Lung microvascular endothelial cell (primary cell): ENCODE data around the gene MARCKS. TPM values are rescaled to one million over a fixed set of nuclear protein-coding genes. Genes with fewer than 3 reads are reported as not detected.
"Not testable (repeated sequence)": the region's sequence is repeated elsewhere in the genome, so short reads cannot be mapped to it uniquely, and the experiment has no call there.

ENCODE experiments used
- DNase-seq, 2 donors: peaks; one replicate each; pipeline versions ENCODE4 v3.0.0 to v3.0.0-alpha.2; 2010; ENCODE audit warnings: low read depth in 2 of 2
- total RNA-seq: library from RNA; depleted of rRNA; stranded (reverse); fragments of >200 nt; gene quantifications from 2 replicates; pipeline ENCODE4 v1.2.1, GENCODE V29; 2014

The MARCKS gene
- total RNA-seq, 1 donor from 2014 or later: 258 TPM

DNA sequence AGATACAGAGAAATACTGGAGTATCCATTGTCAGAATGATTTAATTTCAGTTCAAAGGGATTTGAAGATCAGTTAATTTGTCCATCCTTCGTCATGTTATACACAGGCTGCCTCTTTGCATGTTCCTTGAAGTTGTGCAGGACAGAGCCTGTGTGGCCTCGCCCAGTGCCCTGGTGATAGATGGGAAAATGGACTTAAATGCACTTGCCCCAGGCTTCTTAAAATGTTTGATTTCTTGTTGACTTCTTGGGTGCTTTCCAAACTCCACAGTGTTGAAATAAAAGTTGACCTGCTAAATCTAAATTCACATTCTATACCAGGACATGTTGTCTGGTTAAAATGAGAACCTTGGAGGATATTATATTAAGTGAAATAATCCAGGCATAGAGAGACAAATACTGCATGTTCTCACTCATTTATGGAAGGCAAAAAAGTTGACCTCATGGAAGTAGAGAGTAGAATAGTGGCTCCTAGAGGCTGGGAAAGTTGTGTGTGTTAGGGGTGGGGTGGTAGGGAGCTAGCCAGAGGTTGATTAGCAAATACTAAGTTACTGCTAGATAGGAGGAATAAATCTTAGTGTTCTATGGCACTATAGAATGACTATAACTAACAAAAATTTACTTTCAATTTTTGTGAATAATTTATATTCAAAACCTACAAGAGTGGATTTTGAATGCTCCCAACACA lies 25.3 kb downstream of the MARCKS start:
- DNase-seq: no peak

DNA sequence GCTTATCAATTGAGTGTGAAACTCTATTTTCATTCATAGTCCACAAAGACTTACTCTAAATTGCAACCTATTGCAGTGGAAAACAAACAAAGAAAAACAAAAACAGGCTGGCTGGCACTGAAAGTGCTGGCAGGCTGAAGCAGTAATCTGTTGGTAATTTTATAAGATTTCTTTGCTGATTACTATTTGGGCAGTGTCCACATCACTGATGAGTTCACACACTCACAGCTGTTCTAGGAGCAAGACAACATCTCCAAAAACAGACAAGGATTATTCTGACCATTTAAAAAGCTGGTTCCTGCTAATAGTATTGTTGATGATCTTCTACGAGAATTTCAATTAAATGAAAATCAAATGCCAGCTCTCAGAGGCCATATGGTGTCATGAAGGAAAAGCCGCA lies 26.9 kb downstream of the MARCKS start:
- DNase-seq: no peak

DNA sequence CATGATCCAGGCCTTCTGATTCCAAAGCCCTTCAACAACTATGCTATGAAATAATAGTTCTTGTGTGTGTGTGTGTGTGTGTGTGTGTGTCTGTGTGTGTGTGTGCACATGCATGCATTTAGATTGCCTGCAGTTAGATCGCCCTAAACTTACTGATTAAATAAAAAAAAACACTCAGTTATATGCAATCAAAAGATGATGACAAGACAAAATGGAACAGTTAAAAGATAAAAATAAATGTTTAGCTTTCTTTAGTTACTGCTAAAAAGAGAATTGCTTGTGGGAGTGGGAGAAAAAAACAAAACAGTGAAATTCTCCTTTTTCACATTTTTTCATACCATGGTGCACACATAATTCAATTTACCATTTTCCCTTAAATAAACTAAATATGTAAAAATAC lies 29.4 kb downstream of the MARCKS start:
- no peak for DNase-seq

DNA sequence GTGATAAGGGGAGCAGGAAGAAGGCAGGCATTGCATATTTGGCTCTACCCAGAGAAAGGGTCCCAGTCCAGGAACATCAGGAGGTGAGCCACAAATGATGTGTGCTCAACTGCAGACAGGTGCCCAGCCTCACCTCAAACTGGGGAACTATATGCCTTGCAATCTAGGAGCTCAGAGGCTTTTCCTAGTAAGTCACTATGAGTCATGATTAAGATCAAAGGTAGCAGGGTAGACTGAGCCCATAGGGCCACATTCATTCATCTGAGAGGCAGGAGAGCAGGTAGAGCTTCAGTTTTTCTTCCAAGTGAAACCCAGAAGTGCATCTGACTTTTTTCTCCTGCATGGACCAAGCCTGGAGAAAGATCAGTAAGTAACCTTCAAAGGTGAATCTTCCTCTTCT lies 31.3 kb downstream of the MARCKS start:
- no peak for DNase-seq

DNA sequence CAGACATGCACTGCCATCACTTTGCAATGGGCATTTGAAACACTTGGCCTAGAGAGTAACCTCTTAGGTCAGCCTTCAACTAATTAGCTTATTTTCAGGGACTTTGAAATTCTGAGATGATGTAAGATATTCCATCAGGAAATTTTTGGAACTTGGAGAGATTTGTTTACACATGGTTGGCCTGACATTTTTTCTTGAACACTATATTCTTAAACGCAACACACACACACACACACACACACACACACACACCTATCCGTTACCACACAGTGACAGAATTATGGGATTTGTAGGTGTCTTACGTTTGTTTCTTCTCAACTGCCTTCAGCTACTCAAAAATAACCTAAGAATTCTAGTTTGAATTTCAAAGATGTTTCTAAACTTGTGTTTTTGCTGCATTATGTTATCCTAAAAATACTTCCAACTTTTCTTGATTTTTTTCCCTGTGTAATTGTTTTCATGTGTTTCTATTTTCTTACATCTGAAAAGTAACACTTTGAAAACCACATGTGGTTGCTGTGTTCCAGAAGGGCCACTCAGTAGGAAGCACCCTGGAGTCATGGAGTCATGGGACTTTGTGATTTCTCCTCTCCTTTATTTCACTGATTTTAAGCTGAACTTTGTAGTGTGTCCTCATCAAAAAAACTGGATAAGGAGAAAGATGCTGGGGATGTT lies 31.9 kb downstream of the MARCKS start:
- DNase-seq: no peak

DNA sequence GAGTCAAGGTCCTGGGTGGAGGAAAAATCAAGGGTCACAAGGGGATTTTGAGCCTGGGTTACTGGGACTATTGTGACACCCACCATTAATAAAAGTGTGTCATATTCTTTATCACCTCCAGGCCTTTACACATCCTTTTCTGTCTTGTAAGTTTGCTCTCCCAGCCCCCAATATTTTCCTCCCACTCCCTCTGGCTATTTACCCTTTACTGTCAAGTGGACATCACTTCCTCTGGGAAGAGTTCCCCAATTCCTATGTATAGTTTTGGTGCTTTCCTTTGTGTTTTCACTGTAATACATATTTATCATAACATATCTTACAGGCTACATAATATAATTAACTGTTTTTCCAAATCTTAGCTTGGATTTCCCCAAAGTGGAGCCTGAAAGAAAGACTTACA lies 36.3 kb downstream of the MARCKS start:
- no peak for DNase-seq

DNA sequence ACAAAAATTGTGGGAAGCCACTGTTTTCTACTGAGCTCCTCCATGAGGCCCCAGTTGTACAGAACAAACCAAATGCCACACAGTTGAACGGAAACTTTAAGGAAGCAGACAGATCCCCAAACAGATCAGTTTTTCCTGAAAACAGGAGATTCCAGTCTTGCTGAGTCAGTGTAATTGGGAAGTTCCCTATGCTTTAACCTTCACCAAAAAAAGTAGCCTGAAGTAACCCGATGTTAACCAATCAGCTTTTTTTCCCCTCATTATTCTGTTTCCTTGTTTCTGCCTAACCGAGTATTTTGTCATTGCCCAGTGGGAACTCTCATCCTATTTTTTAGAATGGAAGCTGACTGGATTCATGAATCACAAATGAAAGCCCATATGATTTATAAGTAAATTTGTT lies 36.7 kb downstream of the MARCKS start:
- peak; percentile 71 to 78 for DNase-seq

DNA sequence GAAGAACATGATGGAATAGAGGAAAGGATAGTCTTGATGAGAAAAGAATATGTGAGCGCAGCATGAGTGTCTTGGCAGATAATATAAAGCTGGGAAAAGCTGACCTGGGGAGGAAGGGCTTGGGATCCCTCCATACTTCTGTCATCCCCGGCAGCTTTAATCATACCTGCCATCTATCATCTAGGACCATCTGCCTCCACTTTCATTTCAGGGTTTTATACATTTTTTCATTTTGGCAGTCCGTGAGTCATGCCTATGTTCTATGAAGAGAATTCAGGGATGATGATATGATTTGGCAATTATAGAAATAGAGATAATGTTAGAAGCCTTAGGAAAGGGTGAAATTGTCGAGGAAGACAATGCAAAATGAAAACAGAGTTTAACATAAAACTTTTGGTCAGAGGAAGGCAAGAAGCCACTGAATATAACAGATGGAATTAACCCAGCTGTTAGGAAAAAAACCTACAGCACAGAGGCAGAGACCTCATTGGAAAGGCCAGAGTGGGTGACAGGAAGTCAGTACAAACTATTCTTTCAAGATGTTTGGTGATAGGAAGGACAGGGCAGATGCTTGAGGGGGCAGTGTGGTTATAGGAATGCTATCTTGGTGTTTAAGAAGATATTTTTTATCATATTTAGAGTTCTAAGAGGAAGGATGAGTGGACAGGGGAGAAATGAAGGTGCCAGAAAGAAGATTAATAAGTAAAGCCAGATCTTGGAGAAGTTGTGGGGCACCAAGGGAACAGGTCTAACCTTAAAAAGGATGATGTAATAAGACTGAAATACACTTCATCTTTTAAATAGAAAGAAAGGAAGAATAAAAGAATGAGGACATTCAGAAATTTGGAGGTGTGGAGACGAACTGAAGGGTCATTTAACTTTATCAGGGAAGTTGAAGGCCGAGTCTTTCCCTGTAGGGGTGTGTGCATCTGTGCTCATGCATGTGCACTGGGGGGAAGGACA lies 37.8 kb downstream of the MARCKS start:
- no peak for DNase-seq

DNA sequence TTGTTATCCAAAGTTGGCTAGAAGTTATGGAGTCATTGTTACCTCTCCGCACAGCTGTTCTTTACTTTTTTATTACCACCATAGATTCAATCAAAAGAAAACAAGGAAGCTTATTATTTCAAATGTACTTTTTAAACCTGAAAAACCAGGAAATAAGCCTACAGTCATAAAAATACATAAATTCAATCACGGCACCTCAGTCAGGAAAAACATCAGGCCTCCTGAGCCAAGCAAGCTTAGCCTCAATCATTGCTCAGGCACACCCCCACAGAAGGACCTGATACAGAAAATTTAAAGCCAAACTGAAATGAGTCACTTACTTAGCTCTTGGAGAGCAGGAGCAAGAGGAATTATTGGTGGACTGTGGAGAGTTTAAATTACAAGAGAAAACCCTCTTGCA lies 44.3 kb downstream of the MARCKS start:
- DNase-seq: peak; percentile 13 to 20

DNA sequence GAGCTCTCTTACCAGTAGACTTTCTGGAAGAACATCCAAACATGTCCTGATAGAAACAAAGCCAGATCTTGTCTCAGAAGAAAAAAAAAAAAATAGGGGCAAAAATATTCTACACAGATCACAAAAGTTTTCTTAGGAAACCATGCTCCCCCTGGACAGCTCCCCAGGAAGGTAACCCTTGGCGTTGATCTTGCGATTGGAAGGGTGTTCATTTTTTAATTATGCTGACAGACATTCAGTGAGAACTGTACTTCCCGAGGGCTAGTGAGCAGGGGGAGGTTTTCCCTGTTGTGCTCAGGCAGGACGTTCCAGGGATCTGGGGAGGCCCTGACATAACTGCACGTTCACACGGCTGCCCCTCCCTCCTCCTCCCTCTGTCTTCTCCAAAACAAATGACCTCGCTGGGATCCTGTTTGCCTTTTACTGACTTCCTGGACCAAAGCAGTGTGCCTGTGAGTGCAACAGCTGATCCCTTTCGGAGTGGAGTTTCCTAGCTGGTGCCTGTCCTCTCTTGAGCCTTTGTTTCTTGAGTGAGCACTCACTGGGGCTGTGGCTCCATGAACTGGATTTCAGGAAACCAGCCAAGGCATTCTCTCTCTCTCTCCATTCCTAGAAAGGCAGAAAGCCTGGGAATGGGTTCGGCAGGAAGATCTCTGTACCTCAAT lies 46.7 kb downstream of the MARCKS start:
- DNase-seq: peak; percentile 87 to 93

DNA sequence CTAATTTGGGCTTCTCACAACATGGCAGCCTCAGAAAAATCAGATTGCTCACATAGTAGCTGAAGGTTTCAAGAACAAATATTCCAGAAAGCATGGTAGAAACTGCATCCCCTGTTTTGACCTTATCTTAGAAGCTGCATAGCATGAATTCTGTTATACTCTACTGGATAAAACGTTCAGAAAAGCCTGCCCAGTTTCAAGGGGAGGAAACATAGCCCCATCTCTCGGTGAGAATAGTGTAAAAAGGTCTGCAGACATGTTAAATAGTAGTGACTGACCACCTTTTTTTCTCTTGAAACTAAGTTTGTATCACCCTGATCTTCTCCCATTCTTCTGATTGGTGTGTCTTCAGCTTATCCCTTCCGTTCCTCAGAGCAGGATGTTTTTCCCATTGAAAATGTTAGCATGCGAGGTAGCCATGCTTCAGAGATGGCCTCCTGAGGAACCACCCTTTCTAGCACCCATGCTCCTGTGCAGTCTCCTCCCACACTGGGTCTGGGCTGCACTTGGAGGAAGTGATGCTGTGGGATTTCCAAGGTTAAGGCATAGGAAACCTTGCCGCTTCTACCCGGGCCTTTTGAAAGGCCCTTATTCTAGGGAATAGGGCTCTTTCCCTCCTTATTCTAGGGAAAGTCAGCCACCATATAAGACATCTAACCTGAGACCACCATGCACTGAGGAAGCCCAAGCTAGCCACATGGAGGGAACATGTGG lies 50.1 kb downstream of the MARCKS start:
- peak; percentile 34 to 61 for DNase-seq

DNA sequence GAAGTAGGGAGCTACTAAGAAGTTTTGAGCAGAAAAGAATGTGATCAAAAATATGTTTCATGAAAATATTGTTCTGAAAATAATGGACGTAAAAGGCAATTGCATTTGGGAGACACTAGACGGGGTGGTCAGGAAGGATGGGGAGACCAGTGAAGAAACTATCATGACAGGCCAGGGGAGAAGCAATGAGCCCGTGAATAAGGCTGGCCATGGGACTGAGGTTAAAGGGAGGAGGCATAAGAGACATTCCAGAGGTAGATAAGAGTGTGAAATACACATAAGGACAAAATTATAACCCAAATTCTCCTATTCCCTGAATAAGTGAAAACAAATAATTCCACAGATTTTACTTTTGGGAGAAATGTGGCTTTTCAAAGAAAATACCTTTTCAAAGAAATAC lies 51.7 kb downstream of the MARCKS start:
- DNase-seq: no peak

DNA sequence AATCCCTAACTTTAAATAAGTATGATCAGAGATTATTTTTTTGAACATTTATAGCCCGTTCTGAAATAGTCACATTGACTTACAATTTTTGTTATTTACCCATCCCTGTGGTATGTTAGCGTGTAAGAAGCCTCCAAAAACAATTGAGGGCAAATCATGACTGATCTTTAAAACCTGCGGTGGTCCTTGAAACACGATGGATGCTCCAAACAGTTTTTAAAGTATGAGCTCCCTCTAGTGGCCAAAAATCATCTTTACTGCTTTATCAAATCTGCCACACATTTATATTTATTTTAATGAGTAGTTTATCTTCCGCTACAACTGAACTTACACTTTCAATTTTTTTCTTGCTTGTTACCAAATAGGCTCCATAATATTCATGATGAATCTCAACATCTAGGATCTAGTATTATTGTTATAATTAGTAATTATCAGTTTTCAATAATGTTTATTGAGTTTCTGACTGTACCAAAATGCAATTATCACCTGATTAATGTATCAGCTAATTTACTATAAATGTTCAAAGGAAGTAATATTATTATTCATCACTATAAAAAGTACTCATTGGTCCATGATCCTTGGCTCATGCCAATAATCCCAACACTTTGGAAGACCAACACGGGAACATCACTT lies 52.2 kb downstream of the MARCKS start:
- DNase-seq: peak; percentile 79 to 86

DNA sequence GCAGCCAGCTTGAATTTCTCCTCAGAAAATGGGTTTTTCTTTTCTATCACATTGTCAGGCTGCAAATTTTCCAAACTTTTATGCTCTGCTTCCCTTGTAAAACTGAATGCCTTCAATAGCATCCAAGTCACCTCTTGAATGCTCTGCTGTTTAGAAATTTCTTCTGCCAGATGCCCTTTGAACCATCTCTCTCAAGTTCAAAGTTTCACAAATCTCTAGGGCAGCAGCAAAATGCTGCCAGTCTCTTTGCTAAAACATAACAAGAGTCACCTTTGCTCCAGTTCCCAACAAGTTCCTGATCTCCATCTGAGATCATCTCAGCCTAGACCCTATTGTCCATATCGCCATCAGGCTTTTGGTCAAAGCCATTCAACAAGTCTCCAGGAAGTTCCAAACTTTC lies 53.1 kb downstream of the MARCKS start:
- DNase-seq: not testable (repeated sequence)

Other genes starting within 250 kb of the MARCKS start
- 40.3 and 48.0 TPM in 2 replicates for gene HDAC2, start 113.8 kb downstream of the MARCKS start, total RNA-seq